BE2C (cell line): Measurements from ENCODE around the gene FOXE3.

Experiments
- DNase-seq: peaks from one replicate; pipeline ENCODE4 v3.0.0-alpha.2; 2020
- H3K27me3 ChIP-seq: fragments of 250-450 bp; sonication (Bioruptor Pico); 2 replicates; pipeline ENCODE4 v1.5.1; 2020; ENCODE audit warnings: mild to moderate bottlenecking
- H3K36me3 ChIP-seq: fragments of 250-450 bp; sonication (Bioruptor Pico); 2 replicates; pipeline ENCODE4 v1.5.1; 2020; ENCODE audit warnings: mild to moderate bottlenecking
- H3K4me1 ChIP-seq: fragments of 250-450 bp; sonication (Bioruptor Pico); 2 replicates; pipeline ENCODE4 v1.5.1; 2020
- H3K4me3 ChIP-seq: 2 replicates; pipeline ENCODE4 v1.5.1; 2011; ENCODE audit warnings: low read depth, low read length
- H3K9me3 ChIP-seq: fragments of 250-450 bp; sonication (Bioruptor Pico); 2 replicates; pipeline ENCODE4 v1.5.1; 2020
- CTCF ChIP-seq: IDR thresholded peaks from 2 replicates; pipeline ENCODE4 v1.5.1; 2012; ENCODE audit warnings: mild to moderate bottlenecking, low read depth, low read length

FOXE3 gene

GRCh38 chr1:47465605-47466004, 49.5 kb downstream of the FOXE3 start:
- Histone ChIP-seq H3K36me3 (no peaks in the 10 kb centered on the region), H3K27me3 (no peaks in the 10 kb centered on the region), H3K9me3 (no peaks in the 10 kb centered on the region), H3K4me3 (no peak overlapping the region), H3K4me1 (no peaks in the 10 kb centered on the region)
- no peak for TF ChIP-seq CTCF
- no peak for DNase-seq
